Endothelial cell of umbilical vein (primary cell): Measurements from ENCODE around the gene SLC6A9.

ENCODE experiments used
- CTCF ChIP-seq, 2 donors: IDR thresholded peaks; 1 replicate in 1 of 2; 2 replicates in 1 of 2; pipeline ENCODE4 v1.5.1; 2011; ENCODE audit warnings: low read length in 2 of 2, mild to moderate bottlenecking in 2 of 2, moderate library complexity in 2 of 2, control low read depth in 1 of 2, inconsistent platforms in 1 of 2, low read depth in 1 of 2; ENCODE audit not compliant: insufficient read depth in 1 of 2; ENCODE audit errors: extremely low read depth in 1 of 2
- EZH2 ChIP-seq: IDR thresholded peaks from 2 replicates; pipeline ENCODE4 v1.6.1; 2012; ENCODE audit warnings: borderline replicate concordance, low read depth, mild to moderate bottlenecking, moderate library complexity, low read length, inconsistent platforms; ENCODE audit not compliant: severe bottlenecking
- JUN ChIP-seq: IDR thresholded peaks from 2 replicates; pipeline ENCODE4 v1.6.1; 2011; ENCODE audit warnings: borderline replicate concordance, low read depth; ENCODE audit not compliant: insufficient read length, insufficient read depth
- MAX ChIP-seq: IDR thresholded peaks from 2 replicates; pipeline ENCODE4 v1.6.1; 2011; ENCODE audit not compliant: insufficient read depth, insufficient read length
- MYC ChIP-seq: IDR thresholded peaks from one replicate; pipeline ENCODE4 v1.6.1; 2011; ENCODE audit warnings: mild to moderate bottlenecking, low read depth, low read length
- POLR2A ChIP-seq: IDR thresholded peaks from 2 replicates; pipeline ENCODE4 v1.6.1; 2012; ENCODE audit warnings: low read depth, mild to moderate bottlenecking, control low read depth, low read length
- POLR2AphosphoS5 ChIP-seq: IDR thresholded peaks from 2 replicates; pipeline ENCODE4 v1.6.1; 2012; ENCODE audit warnings: low read depth, mild to moderate bottlenecking, control low read depth, low read length, moderate library complexity; ENCODE audit not compliant: insufficient read depth

- TF ChIP-seq CTCF (IDR thresholded peaks at IDR 0.05; ENCODE audit: extremely low read depth in 1 of 2, insufficient read depth in 1 of 2, low read depth in 1 of 2, low read length in 2 of 2): no peak
- TF ChIP-seq POLR2AphosphoS5: no peak
- TF ChIP-seq POLR2A: no peak
- TF ChIP-seq EZH2: no peak
- no peak for TF ChIP-seq JUN
- no peak for TF ChIP-seq MYC
- no peak for TF ChIP-seq MAX
These were observed 69.6 kb downstream of the SLC6A9 start for GRCh38 chr1:43961692-43962091.
